Body of pancreas (tissue), 4 donors: ENCODE data around the gene CNNM4.

Experiments used
- CTCF ChIP-seq, 7 experiments: fragments of 450-650 bp in 4 of 7; fragments of 200-600 bp in 3 of 7; sonication (generic) in 3 of 7; IDR thresholded peaks; one replicate each; pipeline ENCODE4 v1.5.1; 2016 to 2019; ENCODE audit warnings: antibody characterized with exemption in 7 of 7
- POLR2A ChIP-seq, 3 donors: fragments of 450-650 bp; IDR thresholded peaks; one replicate each; pipeline ENCODE4 v1.6.1; 2016; ENCODE audit warnings: antibody characterized with exemption in 3 of 3, mild to moderate bottlenecking in 2 of 3

GRCh38 chr2:96737831-96738230 is 22.9 kb upstream of the CNNM4 start:
- TF ChIP-seq CTCF (IDR thresholded peaks at IDR 0.05), result no peak
- TF ChIP-seq POLR2A (IDR thresholded peaks at IDR 0.05), result no peak
